ENCODE data around the gene SCAP. TPM values are rescaled to one million over a fixed set of nuclear protein-coding genes. Genes with fewer than 3 reads are reported as not detected.
A peak's percentile ranks its signal among the peaks of the same experiment; 100 is the strongest.

The SCAP gene
- total RNA-seq, 6 donors from 2014 or later = 65.7 to 134 (median 81.8) TPM

DNA sequence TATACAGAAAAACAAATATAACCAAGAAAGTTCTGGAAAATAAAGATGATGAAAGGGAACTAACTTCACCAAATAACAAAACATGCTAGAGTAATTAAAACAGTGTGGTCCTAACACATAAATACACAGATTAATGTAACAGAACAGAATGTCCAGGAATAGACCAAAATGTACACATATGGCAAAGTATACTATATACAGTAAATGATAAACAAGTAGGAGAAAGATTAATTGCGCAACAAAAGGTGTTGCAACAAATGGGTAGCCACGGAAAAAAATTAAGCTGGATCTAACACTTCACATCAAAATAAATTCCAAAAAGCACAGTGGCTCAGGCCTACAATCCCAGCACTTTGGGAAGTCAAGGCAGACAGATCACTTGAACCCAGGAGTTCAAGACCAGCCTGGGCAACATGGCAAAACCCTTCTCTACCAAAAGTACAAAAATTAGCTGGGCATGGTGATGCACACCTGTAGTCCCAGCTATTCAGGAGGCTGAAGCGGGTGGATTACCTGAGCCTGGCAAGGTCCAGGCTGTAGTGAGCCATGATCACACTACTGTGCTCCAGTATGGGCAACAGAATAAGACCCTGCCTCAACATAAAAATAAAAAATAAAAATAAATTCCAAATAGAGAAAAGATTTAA lies 19.8 kb downstream of the SCAP start:
- no peak overlapping the region for H3K27ac ChIP-seq
- H3K27me3 ChIP-seq = no peaks in the 10 kb centered on the region
- WGBS, 2 donors = 65 to 71% methylated on average over 3 of the region's 3 CpGs
- no peaks in the 10 kb centered on the region for H3K36me3 ChIP-seq
- H3K9me3 ChIP-seq = no peaks in the 10 kb centered on the region
- TF ChIP-seq POLR2A (IDR thresholded peaks at IDR 0.05) = no peak
- no peak for TF ChIP-seq EP300 (IDR thresholded peaks at IDR 0.05)
- TF ChIP-seq POLR2AphosphoS5 (IDR thresholded peaks at IDR 0.05) = no peak
- TF ChIP-seq, protein P1, sequence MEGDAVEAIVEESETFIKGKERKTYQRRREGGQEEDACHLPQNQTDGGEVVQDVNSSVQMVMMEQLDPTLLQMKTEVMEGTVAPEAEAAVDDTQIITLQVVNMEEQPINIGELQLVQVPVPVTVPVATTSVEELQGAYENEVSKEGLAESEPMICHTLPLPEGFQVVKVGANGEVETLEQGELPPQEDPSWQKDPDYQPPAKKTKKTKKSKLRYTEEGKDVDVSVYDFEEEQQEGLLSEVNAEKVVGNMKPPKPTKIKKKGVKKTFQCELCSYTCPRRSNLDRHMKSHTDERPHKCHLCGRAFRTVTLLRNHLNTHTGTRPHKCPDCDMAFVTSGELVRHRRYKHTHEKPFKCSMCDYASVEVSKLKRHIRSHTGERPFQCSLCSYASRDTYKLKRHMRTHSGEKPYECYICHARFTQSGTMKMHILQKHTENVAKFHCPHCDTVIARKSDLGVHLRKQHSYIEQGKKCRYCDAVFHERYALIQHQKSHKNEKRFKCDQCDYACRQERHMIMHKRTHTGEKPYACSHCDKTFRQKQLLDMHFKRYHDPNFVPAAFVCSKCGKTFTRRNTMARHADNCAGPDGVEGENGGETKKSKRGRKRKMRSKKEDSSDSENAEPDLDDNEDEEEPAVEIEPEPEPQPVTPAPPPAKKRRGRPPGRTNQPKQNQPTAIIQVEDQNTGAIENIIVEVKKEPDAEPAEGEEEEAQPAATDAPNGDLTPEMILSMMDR (IDR thresholded peaks at IDR 0.05) = no peak
- ATAC-seq (ENCODE audit: low FRiP score in 2 of 2) (no peak), DNase-seq (no peak)
- peaks cover 8 to 11% (median 9%) of the 10 kb centered on the region in 4 donors for H3K4me1 ChIP-seq
- no peak overlapping the region for H3K4me3 ChIP-seq

DNA sequence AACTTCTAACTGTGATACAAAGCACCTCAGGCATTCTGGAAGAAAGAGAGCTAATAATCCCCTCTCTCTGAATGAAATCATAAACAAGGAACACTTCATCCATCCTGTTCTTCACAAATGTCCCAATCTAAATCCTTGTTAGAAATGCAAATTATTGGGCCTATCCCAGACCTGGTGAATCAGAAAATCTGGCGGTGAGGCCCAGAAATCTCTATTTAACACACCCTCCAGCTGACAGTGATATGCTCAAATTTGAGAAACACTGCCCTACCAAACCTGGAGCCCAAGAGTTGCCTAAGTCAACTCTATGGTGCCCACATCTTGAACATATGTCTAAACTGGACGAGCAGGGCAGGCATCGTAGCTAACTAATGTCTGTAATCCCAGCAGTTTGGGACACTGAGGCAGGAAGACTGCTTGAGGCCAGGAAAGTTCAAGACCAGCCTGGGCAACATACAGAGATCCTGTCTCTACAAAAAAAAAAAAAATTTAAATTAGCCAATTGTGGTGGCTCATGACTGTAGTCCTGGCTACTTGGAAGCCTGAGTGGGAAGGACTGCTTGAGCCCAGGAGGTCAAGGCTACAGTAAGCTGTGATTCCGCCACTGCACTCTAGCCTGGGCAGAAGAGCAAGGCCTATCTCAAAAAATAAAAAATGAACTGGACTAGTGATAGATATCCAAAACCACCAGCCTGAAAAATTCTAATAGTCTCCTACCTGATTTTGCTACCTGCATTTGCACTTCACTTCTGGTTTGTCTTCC lies 23.1 kb downstream of the SCAP start:
- H3K4me1 ChIP-seq = peaks cover 8 to 11% (median 9%) of the 10 kb centered on the region in 4 donors
- DNase-seq (no peak), ATAC-seq (ENCODE audit: low FRiP score in 2 of 2) (no peak)
- H3K4me3 ChIP-seq = no peak overlapping the region
- no peak for TF ChIP-seq EP300 (IDR thresholded peaks at IDR 0.05)
- TF ChIP-seq, protein P1 (IDR thresholded peaks at IDR 0.05) = no peak
- TF ChIP-seq POLR2A (IDR thresholded peaks at IDR 0.05) = no peak
- TF ChIP-seq POLR2AphosphoS5 (IDR thresholded peaks at IDR 0.05) = no peak
- WGBS, 2 donors = 70 to 94% methylated on average over 4 of the region's 4 CpGs
- no peak overlapping the region for H3K27ac ChIP-seq
- no peaks in the 10 kb centered on the region for H3K36me3 ChIP-seq
- no peaks in the 10 kb centered on the region for H3K27me3 ChIP-seq
- no peaks in the 10 kb centered on the region for H3K9me3 ChIP-seq

DNA sequence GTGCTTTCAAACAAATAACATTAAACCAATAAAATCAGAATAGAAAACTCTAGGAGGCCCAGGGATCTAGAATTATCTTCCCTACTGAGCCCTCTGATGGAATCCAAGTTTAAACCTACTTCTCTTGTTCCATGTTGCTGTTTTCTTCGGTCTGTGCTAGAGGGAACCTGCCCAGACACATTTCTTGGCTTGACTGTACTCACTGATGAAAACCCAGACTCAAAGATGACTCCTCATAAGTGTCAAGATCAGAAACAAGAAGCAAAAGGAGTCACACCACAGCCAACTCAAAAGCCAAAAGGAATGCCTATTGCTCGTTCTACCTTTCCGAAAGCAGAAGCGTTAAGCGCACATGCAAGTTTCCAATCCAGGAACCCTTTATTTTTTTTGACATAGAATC lies 31.6 kb downstream of the SCAP start:
- no peak for DNase-seq
- H3K4me1 ChIP-seq = peaks cover 5 to 17% (median 12%) of the 10 kb centered on the region in 4 donors
- H3K36me3 ChIP-seq = peaks cover 0 to 29% (median 14%) of the 10 kb centered on the region in 4 donors
- WGBS, 2 donors = 93 to 95% methylated on average over 5 of the region's 5 CpGs
- TF ChIP-seq, protein P1 (IDR thresholded peaks at IDR 0.05) = no peak
- TF ChIP-seq POLR2AphosphoS5 (IDR thresholded peaks at IDR 0.05) (no peak), EP300 (IDR thresholded peaks at IDR 0.05) (no peak), POLR2A (IDR thresholded peaks at IDR 0.05) (no peak)
- H3K4me3 ChIP-seq = no peak overlapping the region
- ATAC-seq (ENCODE audit: low FRiP score in 2 of 2) = no peak
- peak overlapping the region in 2 of 4 donors; percentile 72 for H3K27ac ChIP-seq
- H3K9me3 ChIP-seq = no peaks in the 10 kb centered on the region
- H3K27me3 ChIP-seq = no peaks in the 10 kb centered on the region

DNA sequence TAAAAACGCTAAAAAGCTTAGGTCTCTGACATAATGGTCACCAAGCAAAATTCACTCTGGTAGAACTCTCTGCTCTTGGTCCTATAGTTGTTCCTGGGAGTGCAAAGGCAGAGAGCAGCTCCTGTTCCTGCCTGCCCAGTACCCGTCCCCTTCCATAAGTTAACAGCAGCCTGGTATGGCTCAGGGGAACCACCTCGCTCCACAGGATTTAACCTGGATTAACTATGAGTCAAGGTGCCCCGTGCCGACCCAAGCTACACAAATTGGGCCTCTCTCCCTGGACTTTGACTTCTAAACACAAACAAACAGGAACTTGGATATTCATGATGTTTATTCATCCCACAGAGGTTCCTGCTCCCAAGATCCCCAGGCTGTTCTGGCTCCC lies 32.1 kb downstream of the SCAP start:
- 59 to 65% methylated on average over 5 of the region's 5 CpGs for WGBS, 2 donors
- peaks cover 0 to 31% (median 14%) of the 10 kb centered on the region in 4 donors for H3K36me3 ChIP-seq
- no peak for DNase-seq
- TF ChIP-seq EP300 (IDR thresholded peaks at IDR 0.05) (no peak), POLR2A (IDR thresholded peaks at IDR 0.05) (no peak), POLR2AphosphoS5 (IDR thresholded peaks at IDR 0.05) (no peak)
- TF ChIP-seq, protein P1 (IDR thresholded peaks at IDR 0.05) = no peak
- no peak overlapping the region for H3K4me3 ChIP-seq
- H3K27me3 ChIP-seq = no peaks in the 10 kb centered on the region
- peak overlapping the region; percentile 45 to 72 (median 68) for H3K27ac ChIP-seq
- peaks cover 5 to 17% (median 12%) of the 10 kb centered on the region in 4 donors for H3K4me1 ChIP-seq
- ATAC-seq (ENCODE audit: low FRiP score in 2 of 2) = peak; percentile 25 to 33
- no peaks in the 10 kb centered on the region for H3K9me3 ChIP-seq
